ENCODE measurements around the gene ALG14. TPM values are rescaled to one million over a fixed set of nuclear protein-coding genes. Genes with fewer than 3 reads are reported as not detected.

Gene ALG14
- total RNA-seq, 4 donors from 2014 or later, result 0.62 to 1.2 (median 0.79) TPM

DNA sequence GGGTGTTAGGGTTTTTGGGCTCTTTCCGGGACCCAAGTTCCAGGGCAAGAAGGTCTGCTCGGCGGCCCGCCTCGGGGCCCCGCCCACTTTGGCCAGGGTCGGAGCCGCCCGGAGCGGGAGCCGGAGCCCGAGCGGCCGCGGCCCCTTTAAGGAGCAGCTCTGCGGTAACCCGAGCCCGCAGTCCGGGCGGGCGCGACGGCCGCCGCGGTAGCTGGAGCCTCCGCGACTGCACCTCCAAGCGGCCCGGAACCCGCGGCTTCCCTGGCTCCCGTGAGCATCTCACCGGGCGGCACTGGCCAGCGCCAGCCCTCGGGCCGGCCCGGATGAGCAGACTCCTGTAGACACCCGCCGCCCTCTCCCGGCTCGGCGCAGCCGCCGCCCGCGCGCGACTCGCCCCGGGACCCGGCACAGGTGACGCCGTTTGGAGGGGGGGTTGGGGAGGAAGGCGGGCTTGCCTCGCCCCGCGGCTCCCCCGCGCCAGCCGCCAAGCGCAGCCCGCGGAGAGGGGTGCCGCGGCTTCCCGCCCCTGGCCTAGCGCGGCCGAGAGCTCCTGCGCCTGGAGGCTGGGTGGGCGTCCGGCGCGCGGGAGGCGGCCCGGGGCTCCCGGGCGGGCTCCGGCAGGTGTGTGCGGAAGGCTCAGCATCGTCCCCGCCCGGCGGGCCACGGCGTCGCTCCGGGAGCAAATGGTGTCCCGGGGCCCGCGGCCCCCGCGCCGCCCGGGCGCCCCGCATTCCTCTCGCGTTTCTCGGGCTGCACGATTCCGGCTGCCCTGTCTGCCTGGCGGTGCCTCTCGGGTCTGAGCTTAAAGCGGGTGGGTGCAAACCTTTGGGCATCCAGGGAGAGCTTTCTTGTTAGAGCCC, 44.7 kb upstream of the ALG14 start, which contains the start of gene TLCD4:
Gene TLCD4, plus strand, starts transcription at position 149 of the 860 bp plus-strand sequence. CDS start 26,547 bp downstream, outside the sequence.
- Histone ChIP-seq H3K4me1 (peaks cover 0 to 25% (median 0%) of the 10 kb centered on the region in 3 donors), H3K36me3 (peaks cover 0 to 4% of the 10 kb centered on the region in 2 donors), H3K27ac (peak within 1 kb of the TSS; percentile 43 to 84 (median 78)), H3K9me3 (no peaks in the 10 kb centered on the region), H3K4me3 (peak within 1 kb of the TSS; percentile 74 to 92), H3K27me3 (no peaks in the 10 kb centered on the region)
- ATAC-seq, result peak; percentile 94
- 0% methylated on average over 5 of the region's 108 CpGs; no CpG with 5 or more reads in 1 of the 2 donors for WGBS, 2 donors (ENCODE audit: low coverage in 1 of 2)
- TF ChIP-seq EP300 (IDR thresholded peaks at IDR 0.05), result no peak
- peak; percentile 27 to 31 for TF ChIP-seq POLR2A (IDR thresholded peaks at IDR 0.05)

DNA sequence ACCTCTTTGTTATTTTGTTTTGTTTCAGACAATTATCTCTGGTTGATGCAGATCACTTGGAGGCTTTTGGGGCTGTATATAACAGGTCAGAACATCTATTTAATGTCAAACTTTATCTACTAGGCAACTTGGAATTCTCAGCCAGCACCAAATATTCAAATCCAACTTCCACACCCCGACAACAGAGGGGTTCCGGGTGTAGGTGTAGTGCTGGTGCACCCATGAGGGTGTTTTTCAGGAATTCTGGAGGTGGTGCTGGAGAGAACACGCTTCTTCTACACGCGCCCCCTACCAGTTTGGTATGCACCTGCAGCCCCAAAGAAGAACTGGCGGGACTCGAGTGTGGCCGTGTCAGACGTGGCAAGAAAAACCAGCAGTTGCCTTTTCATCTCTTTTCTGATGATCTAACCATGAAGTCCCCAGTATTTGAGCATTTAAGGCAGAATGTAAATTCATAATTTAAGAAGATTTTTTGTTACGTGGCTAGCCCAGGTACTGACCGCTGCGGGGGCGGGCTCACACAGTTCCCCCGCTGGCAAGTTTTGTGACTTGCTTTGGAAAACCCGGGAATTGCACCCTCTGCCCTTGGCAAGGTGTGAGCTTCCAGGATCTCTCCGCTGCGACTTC, 43.9 kb upstream of the ALG14 start:
- ATAC-seq, result peak; percentile 67
- TF ChIP-seq, protein P1, sequence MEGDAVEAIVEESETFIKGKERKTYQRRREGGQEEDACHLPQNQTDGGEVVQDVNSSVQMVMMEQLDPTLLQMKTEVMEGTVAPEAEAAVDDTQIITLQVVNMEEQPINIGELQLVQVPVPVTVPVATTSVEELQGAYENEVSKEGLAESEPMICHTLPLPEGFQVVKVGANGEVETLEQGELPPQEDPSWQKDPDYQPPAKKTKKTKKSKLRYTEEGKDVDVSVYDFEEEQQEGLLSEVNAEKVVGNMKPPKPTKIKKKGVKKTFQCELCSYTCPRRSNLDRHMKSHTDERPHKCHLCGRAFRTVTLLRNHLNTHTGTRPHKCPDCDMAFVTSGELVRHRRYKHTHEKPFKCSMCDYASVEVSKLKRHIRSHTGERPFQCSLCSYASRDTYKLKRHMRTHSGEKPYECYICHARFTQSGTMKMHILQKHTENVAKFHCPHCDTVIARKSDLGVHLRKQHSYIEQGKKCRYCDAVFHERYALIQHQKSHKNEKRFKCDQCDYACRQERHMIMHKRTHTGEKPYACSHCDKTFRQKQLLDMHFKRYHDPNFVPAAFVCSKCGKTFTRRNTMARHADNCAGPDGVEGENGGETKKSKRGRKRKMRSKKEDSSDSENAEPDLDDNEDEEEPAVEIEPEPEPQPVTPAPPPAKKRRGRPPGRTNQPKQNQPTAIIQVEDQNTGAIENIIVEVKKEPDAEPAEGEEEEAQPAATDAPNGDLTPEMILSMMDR (IDR thresholded peaks at IDR 0.05), result peak; percentile 28 to 70 (median 54)
- no peak for TF ChIP-seq POLR2AphosphoS5 (IDR thresholded peaks at IDR 0.05)
- WGBS, 2 donors (ENCODE audit: low coverage in 1 of 2), result 2 to 5% methylated on average over 7 to 9 of the region's 17 CpGs
- H3K4me3 ChIP-seq, result peak overlapping the region; percentile 74 to 92
- no peaks in the 10 kb centered on the region for H3K27me3 ChIP-seq
- H3K36me3 ChIP-seq, result no peaks in the 10 kb centered on the region
- peaks cover 0 to 25% (median 0%) of the 10 kb centered on the region in 3 donors for H3K4me1 ChIP-seq
- H3K27ac ChIP-seq, result peak overlapping the region in 3 of 4 donors; percentile 75 to 84 (median 81)
- no peaks in the 10 kb centered on the region for H3K9me3 ChIP-seq

DNA sequence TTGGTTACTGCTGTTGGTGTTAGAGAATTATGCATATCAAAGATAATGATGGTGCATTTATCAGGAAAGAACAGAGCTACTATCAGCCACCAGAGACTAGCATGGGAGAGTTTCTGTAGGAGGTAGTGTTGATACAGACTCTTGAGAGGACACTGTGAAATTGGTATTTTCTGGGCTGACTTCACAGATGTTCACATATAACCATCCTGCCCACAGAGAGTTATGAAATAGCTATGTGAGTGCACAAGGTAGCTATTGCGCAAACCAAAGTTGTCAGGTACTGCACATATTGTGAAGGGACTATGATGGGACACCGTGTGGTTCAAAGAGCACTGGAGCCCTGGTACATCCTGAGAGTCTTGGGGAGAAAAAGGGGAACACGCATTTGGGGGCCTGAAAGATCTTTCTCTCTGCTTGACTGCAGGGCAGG, 43.0 kb upstream of the ALG14 start:
- WGBS, 2 donors (ENCODE audit: low coverage in 1 of 2), result 83 to 94% methylated on average over 2 to 3 of the region's 3 CpGs
- TF ChIP-seq, protein P1 (IDR thresholded peaks at IDR 0.05), result no peak
- no peak for TF ChIP-seq EP300 (IDR thresholded peaks at IDR 0.05)
- no peak for TF ChIP-seq POLR2AphosphoS5 (IDR thresholded peaks at IDR 0.05)
- TF ChIP-seq POLR2A (IDR thresholded peaks at IDR 0.05), result no peak
- H3K36me3 ChIP-seq, result no peaks in the 10 kb centered on the region
- no peak for ATAC-seq
- no peak overlapping the region for H3K4me3 ChIP-seq
- peaks cover 0 to 25% (median 0%) of the 10 kb centered on the region in 3 donors for H3K4me1 ChIP-seq
- H3K9me3 ChIP-seq, result no peaks in the 10 kb centered on the region
- no peaks in the 10 kb centered on the region for H3K27me3 ChIP-seq
- H3K27ac ChIP-seq, result no peak overlapping the region

GRCh38 chr1:95113684-95114083, 40.9 kb upstream of the ALG14 start:
- 100% methylated on average over 1 of the region's 1 CpG for WGBS, 2 donors (ENCODE audit: low coverage in 1 of 2)

GRCh38 chr1:95111014-95111413, 38.3 kb upstream of the ALG14 start:
- Histone ChIP-seq H3K36me3 (no peaks in the 10 kb centered on the region), H3K4me1 (no peaks in the 10 kb centered on the region), H3K27me3 (no peaks in the 10 kb centered on the region), H3K4me3 (no peak overlapping the region), H3K27ac (no peak overlapping the region), H3K9me3 (no peaks in the 10 kb centered on the region)
- WGBS, 2 donors (ENCODE audit: low coverage in 1 of 2), result 92 to 100% methylated on average over 1 of the region's 1 CpG
- TF ChIP-seq EP300 (IDR thresholded peaks at IDR 0.05) (no peak), POLR2AphosphoS5 (IDR thresholded peaks at IDR 0.05) (no peak), POLR2A (IDR thresholded peaks at IDR 0.05) (no peak)
- TF ChIP-seq, protein P1 (IDR thresholded peaks at IDR 0.05), result no peak
- ATAC-seq, result no peak

More at GRCh38 chr1:95113684-95114083, 40.9 kb upstream of the ALG14 start:
- Histone ChIP-seq H3K27ac (no peak overlapping the region), H3K36me3 (no peaks in the 10 kb centered on the region), H3K9me3 (no peaks in the 10 kb centered on the region), H3K4me1 (peaks cover 0 to 17% (median 0%) of the 10 kb centered on the region in 3 donors), H3K4me3 (no peak overlapping the region), H3K27me3 (no peaks in the 10 kb centered on the region)
- TF ChIP-seq POLR2A (IDR thresholded peaks at IDR 0.05) (no peak), EP300 (IDR thresholded peaks at IDR 0.05) (no peak), POLR2AphosphoS5 (IDR thresholded peaks at IDR 0.05) (no peak)
- TF ChIP-seq, protein P1 (IDR thresholded peaks at IDR 0.05), result no peak
- ATAC-seq, result no peak
